Measurements from ENCODE around the gene MRPL14. TPM values are rescaled to one million over a fixed set of nuclear protein-coding genes. Genes with fewer than 3 reads are reported as not detected.

The MRPL14 gene
- total RNA-seq, 4 donors from 2014 or later: 100 to 180 (median 152) TPM

DNA sequence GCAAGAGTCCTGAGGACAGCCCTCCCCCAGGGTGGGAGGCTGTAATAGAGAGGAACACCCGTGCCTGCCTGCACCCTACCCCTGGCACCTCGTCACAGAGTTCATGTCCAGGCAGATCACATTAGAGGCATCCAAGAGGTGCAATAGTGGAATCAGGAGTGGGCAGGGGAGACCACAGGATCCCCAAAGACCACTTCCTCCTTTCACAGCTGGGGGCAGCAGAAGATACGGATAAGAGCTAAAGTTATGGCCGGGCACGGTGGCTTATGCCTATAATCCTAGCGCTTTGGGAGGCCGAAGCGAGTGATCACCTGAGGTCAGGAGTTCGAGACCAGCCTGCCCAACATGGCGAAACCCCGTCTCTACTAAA, 29.9 kb upstream of the MRPL14 start:
- ATAC-seq (no peak), DNase-seq (no peak)
- in situ Hi-C loops (cut with MboI; ENCODE audit: low sequenced_read_pairs in 4 of 4): loop anchor here in 2 of 4 donors (25.0 kb wide), 1 partner anchor 180 kb away; the partner anchor contains the start of gene SPATS1 (in 2 of the 2)
- Histone ChIP-seq H3K4me1 (no peaks in the 10 kb centered on the region), H3K36me3 (peaks cover 0 to 13% of the 10 kb centered on the region in 2 donors), H3K27me3 (no peaks in the 10 kb centered on the region), H3K9me3 (no peaks in the 10 kb centered on the region), H3K4me3 (no peak overlapping the region), H3K27ac (no peak overlapping the region)
- intact Hi-C loops (cut with DNase I; ENCODE audit: low total_unique reads): no loop called here
- TF ChIP-seq POLR2A (IDR thresholded peaks at IDR 0.05): no peak
- TF ChIP-seq, protein P1, sequence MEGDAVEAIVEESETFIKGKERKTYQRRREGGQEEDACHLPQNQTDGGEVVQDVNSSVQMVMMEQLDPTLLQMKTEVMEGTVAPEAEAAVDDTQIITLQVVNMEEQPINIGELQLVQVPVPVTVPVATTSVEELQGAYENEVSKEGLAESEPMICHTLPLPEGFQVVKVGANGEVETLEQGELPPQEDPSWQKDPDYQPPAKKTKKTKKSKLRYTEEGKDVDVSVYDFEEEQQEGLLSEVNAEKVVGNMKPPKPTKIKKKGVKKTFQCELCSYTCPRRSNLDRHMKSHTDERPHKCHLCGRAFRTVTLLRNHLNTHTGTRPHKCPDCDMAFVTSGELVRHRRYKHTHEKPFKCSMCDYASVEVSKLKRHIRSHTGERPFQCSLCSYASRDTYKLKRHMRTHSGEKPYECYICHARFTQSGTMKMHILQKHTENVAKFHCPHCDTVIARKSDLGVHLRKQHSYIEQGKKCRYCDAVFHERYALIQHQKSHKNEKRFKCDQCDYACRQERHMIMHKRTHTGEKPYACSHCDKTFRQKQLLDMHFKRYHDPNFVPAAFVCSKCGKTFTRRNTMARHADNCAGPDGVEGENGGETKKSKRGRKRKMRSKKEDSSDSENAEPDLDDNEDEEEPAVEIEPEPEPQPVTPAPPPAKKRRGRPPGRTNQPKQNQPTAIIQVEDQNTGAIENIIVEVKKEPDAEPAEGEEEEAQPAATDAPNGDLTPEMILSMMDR (IDR thresholded peaks at IDR 0.05 in 4 of 5, conservative IDR thresholded peaks at IDR 0.05 in 1 of 5): no peak

DNA sequence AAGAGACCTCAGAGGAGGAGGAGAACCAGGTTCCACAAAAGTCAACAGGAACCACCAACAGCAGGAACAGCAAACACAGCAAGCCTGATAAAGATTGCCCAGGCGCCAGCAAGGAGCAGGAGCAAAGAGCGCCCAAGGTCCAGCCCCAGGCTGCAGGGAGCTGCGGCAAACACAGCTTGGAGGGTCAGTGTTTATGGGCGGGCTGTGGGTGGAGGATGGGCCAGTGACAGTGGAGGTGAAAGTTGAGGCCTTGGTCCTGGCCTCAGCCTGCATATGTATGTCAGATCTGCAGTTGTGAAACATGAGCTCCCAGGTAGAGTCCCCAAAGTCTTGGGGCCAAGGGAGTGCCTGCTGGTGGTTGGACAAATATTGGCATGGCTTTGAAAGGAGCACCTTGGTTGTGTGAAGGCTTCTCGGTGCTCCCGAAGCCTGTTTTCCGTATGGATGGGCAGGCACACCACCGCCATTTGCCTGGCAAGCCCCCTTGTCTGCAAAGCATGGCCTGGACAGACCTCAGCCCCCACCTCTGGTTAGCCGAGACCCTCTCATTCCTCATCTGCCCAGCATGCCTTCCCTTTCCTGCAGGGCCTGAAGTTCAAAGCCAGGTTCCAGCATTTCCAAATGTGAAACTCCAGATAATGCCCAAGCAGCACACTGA, 29.4 kb upstream of the MRPL14 start:
- DNase-seq (no peak), ATAC-seq (no peak)
- intact Hi-C loops (cut with DNase I; ENCODE audit: low total_unique reads) (no loop called here), in situ Hi-C loops (cut with MboI; ENCODE audit: low sequenced_read_pairs in 4 of 4) (loop anchor here in 2 of 4 donors (25.0 kb wide), 1 partner anchor 181 kb away; the partner anchor contains the start of gene SPATS1 (in 2 of the 2))
- Histone ChIP-seq H3K27me3 (no peaks in the 10 kb centered on the region), H3K4me1 (peaks cover 0 to 2% of the 10 kb centered on the region in 2 donors), H3K4me3 (no peak overlapping the region), H3K36me3 (peaks cover 0 to 13% of the 10 kb centered on the region in 2 donors), H3K27ac (no peak overlapping the region), H3K9me3 (no peaks in the 10 kb centered on the region)
- TF ChIP-seq POLR2A (IDR thresholded peaks at IDR 0.05): no peak

DNA sequence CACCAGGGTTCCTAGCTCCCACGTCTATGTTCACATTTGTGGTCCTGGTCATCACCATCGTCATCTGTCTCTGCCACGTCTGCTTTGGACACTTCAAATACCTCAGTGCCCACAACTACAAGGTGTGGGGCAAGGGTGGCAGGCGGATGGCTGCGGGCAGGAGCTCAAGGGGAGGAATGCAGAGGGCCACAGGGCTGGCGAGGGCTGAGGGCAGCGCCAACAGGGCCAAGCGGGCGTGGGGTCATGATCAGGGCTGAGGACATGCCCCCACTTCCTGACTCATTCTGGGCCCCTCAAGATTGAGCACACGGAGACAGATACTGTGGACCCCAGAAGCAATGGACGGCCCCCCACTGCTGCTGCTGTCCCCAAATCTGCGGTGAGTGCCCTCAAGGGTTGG, 26.8 kb upstream of the MRPL14 start:
- H3K36me3 ChIP-seq: peaks cover 0 to 27% of the 10 kb centered on the region in 2 donors
- H3K4me3 ChIP-seq: no peak overlapping the region
- TF ChIP-seq, protein P1 (IDR thresholded peaks at IDR 0.05 in 4 of 5, conservative IDR thresholded peaks at IDR 0.05 in 1 of 5): no peak
- TF ChIP-seq POLR2A (IDR thresholded peaks at IDR 0.05): no peak
- ATAC-seq (no peak), DNase-seq (no peak)
- no peaks in the 10 kb centered on the region for H3K9me3 ChIP-seq
- H3K27me3 ChIP-seq: no peaks in the 10 kb centered on the region
- H3K4me1 ChIP-seq: peaks cover 0 to 3% of the 10 kb centered on the region in 2 donors
- intact Hi-C loops (cut with DNase I; ENCODE audit: low total_unique reads) (no loop called here), in situ Hi-C loops (cut with MboI; ENCODE audit: low sequenced_read_pairs in 4 of 4) (loop anchor here in 2 of 4 donors (5.0 to 25.0 kb wide), 2 partner anchors 52 to 183 kb away; partner anchors contain the start of gene SPATS1 (in 2 of the 2))
- H3K27ac ChIP-seq: no peak overlapping the region

DNA sequence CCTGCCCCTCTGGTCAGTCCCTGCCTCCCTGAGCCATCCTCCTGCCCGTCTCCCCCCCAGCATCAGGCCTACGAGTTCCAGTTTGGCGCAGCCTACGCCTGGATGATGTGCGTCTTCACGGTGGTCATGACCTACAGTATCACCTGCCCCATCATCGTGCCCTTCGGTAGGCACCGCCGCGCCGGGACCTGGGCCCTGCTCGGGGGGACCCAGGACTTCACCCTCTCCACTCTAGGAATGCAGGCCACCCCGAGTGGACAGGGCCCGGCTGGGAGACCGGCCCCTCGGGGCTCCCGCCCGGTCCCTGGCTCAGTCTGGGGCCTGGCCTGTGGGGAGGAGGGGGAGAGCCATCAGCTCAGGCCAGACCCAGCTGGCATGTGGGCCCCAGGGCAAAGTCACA, 25.3 kb upstream of the MRPL14 start:
- Histone ChIP-seq H3K9me3 (no peaks in the 10 kb centered on the region), H3K4me3 (no peak overlapping the region), H3K27ac (no peak overlapping the region), H3K27me3 (no peaks in the 10 kb centered on the region), H3K36me3 (peaks cover 0 to 43% of the 10 kb centered on the region in 2 donors), H3K4me1 (peaks cover 0 to 3% of the 10 kb centered on the region in 2 donors)
- no peak for ATAC-seq
- in situ Hi-C loops (cut with MboI; ENCODE audit: low sequenced_read_pairs in 4 of 4): loop anchor here in 2 of 4 donors (5.0 to 25.0 kb wide), 2 partner anchors 50 to 185 kb away; partner anchors contain the start of gene SPATS1 (in 2 of the 2)
- DNase-seq: no peak
- intact Hi-C loops (cut with DNase I; ENCODE audit: low total_unique reads): loop anchor here (1.0 kb wide), 1 partner anchor 56 kb away; no protein-coding TSS in a partner anchor
- TF ChIP-seq, protein P1 (IDR thresholded peaks at IDR 0.05 in 4 of 5, conservative IDR thresholded peaks at IDR 0.05 in 1 of 5): no peak
- no peak for TF ChIP-seq POLR2A (IDR thresholded peaks at IDR 0.05)

DNA sequence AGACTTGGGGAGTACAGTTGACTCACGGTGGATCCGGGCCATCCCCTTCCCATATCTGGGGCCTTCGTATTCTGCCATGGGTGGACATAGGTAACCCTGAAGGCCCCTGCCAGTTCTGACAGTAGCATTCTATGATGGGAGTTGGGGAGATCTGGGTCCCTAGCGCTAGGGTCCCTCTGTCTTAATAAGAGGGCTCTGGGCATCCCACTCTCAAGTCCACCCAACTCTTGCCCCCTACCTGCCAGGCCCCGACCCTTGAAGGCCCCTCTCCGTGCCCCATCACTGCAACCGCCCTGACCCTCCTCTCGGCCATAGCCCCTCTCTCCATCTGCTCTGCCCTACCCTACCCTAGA, 24.8 kb upstream of the MRPL14 start:
- in situ Hi-C loops (cut with MboI; ENCODE audit: low sequenced_read_pairs in 4 of 4): loop anchor here in 2 of 4 donors (5.0 to 25.0 kb wide), 2 partner anchors 50 to 185 kb away; partner anchors contain the start of gene SPATS1 (in 2 of the 2)
- peaks cover 0 to 3% of the 10 kb centered on the region in 2 donors for H3K4me1 ChIP-seq
- ATAC-seq: no peak
- H3K4me3 ChIP-seq: no peak overlapping the region
- no peak for DNase-seq
- no peaks in the 10 kb centered on the region for H3K27me3 ChIP-seq
- H3K36me3 ChIP-seq: peaks cover 0 to 47% of the 10 kb centered on the region in 2 donors
- intact Hi-C loops (cut with DNase I; ENCODE audit: low total_unique reads): loop anchor here (1.0 kb wide), 1 partner anchor 56 kb away; no protein-coding TSS in a partner anchor
- no peaks in the 10 kb centered on the region for H3K9me3 ChIP-seq
- no peak overlapping the region for H3K27ac ChIP-seq
- TF ChIP-seq POLR2A (IDR thresholded peaks at IDR 0.05): no peak
- TF ChIP-seq, protein P1 (IDR thresholded peaks at IDR 0.05 in 4 of 5, conservative IDR thresholded peaks at IDR 0.05 in 1 of 5): peak in 2 of 5 experiments; percentile 5 to 10

All from gastrocnemius medialis (tissue), 4 donors.